ENCODE measurements around the gene PCOLCE2.
"Not testable (repeated sequence)": the region's sequence is repeated elsewhere in the genome, so short reads cannot be mapped to it uniquely, and the experiment has no call there.

PCOLCE2 gene

GRCh38 chr3:142898346-142899213 lies 9.7 kb upstream of the PCOLCE2 start:
- no peak for DNase-seq

GRCh38 chr3:142897807-142898206 lies 8.9 kb upstream of the PCOLCE2 start:
- DNase-seq, result no peak

- no peak for DNase-seq
Measured at GRCh38 chr3:142896996-142897395, 8.1 kb upstream of the PCOLCE2 start.

GRCh38 chr3:142896201-142896755 lies 7.4 kb upstream of the PCOLCE2 start:
- DNase-seq, result peak; percentile 68

GRCh38 chr3:142894493-142894892 lies 5.6 kb upstream of the PCOLCE2 start:
- no peak for DNase-seq

- DNase-seq, result no peak
Measured at GRCh38 chr3:142892714-142893113, 3.8 kb upstream of the PCOLCE2 start.

- DNase-seq, result no peak
Measured at GRCh38 chr3:142890592-142890991, 1.7 kb upstream of the PCOLCE2 start.

- DNase-seq, result no peak
Measured at GRCh38 chr3:142889212-142890014, 530 bp upstream of the PCOLCE2 start.

- peak; percentile 36 for DNase-seq
Measured at GRCh38 chr3:142888099-142888480, 793 bp downstream of the PCOLCE2 start.

GRCh38 chr3:142886940-142887339 lies 1.9 kb downstream of the PCOLCE2 start:
- DNase-seq, result peak; percentile 86

GRCh38 chr3:142886021-142886420 lies 2.9 kb downstream of the PCOLCE2 start:
- no peak for DNase-seq

GRCh38 chr3:142884531-142884930 lies 4.4 kb downstream of the PCOLCE2 start:
- DNase-seq, result no peak

GRCh38 chr3:142883534-142883933 lies 5.3 kb downstream of the PCOLCE2 start:
- DNase-seq, result not testable (repeated sequence)

- no peak for DNase-seq
Measured at GRCh38 chr3:142881445-142882224, 7.2 kb downstream of the PCOLCE2 start.

GRCh38 chr3:142878649-142879300 lies 10.1 kb downstream of the PCOLCE2 start:
- no peak for DNase-seq

GRCh38 chr3:142876417-142876816 lies 12.5 kb downstream of the PCOLCE2 start:
- DNase-seq, result no peak

- DNase-seq, result no peak
Measured at GRCh38 chr3:142875583-142876207, 13.2 kb downstream of the PCOLCE2 start.

- DNase-seq, result no peak
Measured at GRCh38 chr3:142875099-142875498, 13.8 kb downstream of the PCOLCE2 start.

GRCh38 chr3:142868382-142868781 lies 20.5 kb downstream of the PCOLCE2 start:
- DNase-seq, result not testable (repeated sequence)

GRCh38 chr3:142866841-142867631 lies 21.8 kb downstream of the PCOLCE2 start:
- no peak for DNase-seq
